Right atrium auricular region (tissue), 2 donors: Measurements from ENCODE around the gene PAX5. TPM values are rescaled to one million over a fixed set of nuclear protein-coding genes. Genes with fewer than 3 reads are reported as not detected.

ENCODE experiments used
- DNase-seq: peaks from one replicate; pipeline ENCODE4 v3.0.0-alpha.2; 2019; ENCODE audit warnings: low spot score
- H3K27ac ChIP-seq, 2 donors: fragments of 200-600 bp; sonication (generic); 1 replicate in 1 of 2; 2 replicates in 1 of 2; pipeline ENCODE4 v1.5.1; 2016 to 2019
- H3K27me3 ChIP-seq, 2 donors: fragments of 200-600 bp; sonication (generic); one replicate each; pipeline versions ENCODE4 v1.5.1 to v1.6.0; 2017 to 2019
- H3K36me3 ChIP-seq: fragments of 200-600 bp; sonication (generic); one replicate; pipeline ENCODE4 v1.5.1; 2016
- H3K4me1 ChIP-seq, 2 donors: fragments of 200-600 bp; sonication (generic); one replicate each; pipeline versions ENCODE4 v1.5.1 to v1.6.0; 2017 to 2019
- H3K4me3 ChIP-seq, 2 donors: fragments of 200-600 bp; sonication (generic); 1 replicate in 1 of 2; 2 replicates in 1 of 2; pipeline ENCODE4 v1.5.1; 2017 to 2019; ENCODE audit warnings: mild to moderate bottlenecking in 1 of 2, moderate library complexity in 1 of 2
- H3K9me3 ChIP-seq, 2 donors: fragments of 200-600 bp; sonication (generic); one replicate each; pipeline ENCODE4 v1.5.1; 2019
- CTCF ChIP-seq, 2 donors: fragments of 200-600 bp; sonication (generic); IDR thresholded peaks; one replicate each; pipeline ENCODE4 v1.5.1; 2019; ENCODE audit warnings: antibody characterized with exemption in 2 of 2
- total RNA-seq, 2 donors: library from RNA; depleted of rRNA; stranded (reverse); fragments of >200 nt; gene quantifications; one replicate each; pipeline ENCODE4 v1.1.0, GENCODE V29; 2016

Gene PAX5
- total RNA-seq, 2 donors from 2014 or later = 0.59 TPM; not detected in 1

- DNase-seq = no peak
- Histone ChIP-seq H3K27me3 (no peaks in the 10 kb centered on the region), H3K9me3 (no peaks in the 10 kb centered on the region)
Measured at GRCh38 chr9:36924757-36925432, 109.2 kb downstream of the PAX5 start.

GRCh38 chr9:36924071-36924470 is 110.0 kb downstream of the PAX5 start:
- H3K27ac ChIP-seq = no peak overlapping the region
- no peaks in the 10 kb centered on the region for H3K27me3 ChIP-seq
- no peaks in the 10 kb centered on the region for H3K4me1 ChIP-seq
- no peaks in the 10 kb centered on the region for H3K9me3 ChIP-seq
- H3K4me3 ChIP-seq = no peak overlapping the region
- DNase-seq = no peak
- H3K36me3 ChIP-seq = no peaks in the 10 kb centered on the region
- TF ChIP-seq CTCF (IDR thresholded peaks at IDR 0.05) = no peak

More at GRCh38 chr9:36924757-36925432, 109.2 kb downstream of the PAX5 start:
- no peaks in the 10 kb centered on the region for H3K4me1 ChIP-seq
- no peaks in the 10 kb centered on the region for H3K36me3 ChIP-seq
- TF ChIP-seq CTCF (IDR thresholded peaks at IDR 0.05) = no peak
- no peak overlapping the region for H3K27ac ChIP-seq
- H3K4me3 ChIP-seq = no peak overlapping the region

DNA sequence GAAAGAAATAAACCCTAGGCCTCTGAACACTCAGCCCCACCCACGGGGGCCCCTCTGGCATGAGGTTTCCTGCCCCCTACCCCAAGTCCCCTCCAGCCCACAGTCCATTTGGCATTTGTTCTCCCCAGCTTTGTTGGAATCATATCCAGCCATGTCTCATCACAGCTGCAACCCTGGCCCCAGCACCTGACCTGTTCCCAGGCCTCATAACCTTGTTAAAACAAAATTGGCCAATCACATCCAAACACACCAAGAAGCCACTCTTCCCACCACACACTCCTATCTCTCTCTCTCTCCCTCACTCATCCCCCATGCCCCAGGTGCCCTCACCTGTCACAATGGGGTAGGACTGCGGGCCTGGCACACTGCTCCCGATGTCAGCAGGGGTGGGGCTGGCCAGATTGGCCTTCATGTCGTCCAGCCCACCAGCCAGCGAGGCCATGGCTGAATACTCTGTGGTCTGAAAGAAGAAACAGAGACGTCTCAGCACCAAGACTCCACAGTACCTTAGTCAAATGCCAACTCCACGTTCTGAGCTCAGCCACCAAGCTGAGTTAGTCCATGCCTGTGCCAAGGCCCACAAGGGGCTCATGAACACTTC is 110.9 kb downstream of the PAX5 start:
- Histone ChIP-seq H3K27me3 (no peaks in the 10 kb centered on the region), H3K27ac (no peak overlapping the region), H3K9me3 (no peaks in the 10 kb centered on the region), H3K4me3 (no peak overlapping the region), H3K4me1 (no peaks in the 10 kb centered on the region), H3K36me3 (no peaks in the 10 kb centered on the region)
- no peak for TF ChIP-seq CTCF (IDR thresholded peaks at IDR 0.05)
- no peak for DNase-seq

- no peak for DNase-seq
- Histone ChIP-seq H3K36me3 (no peaks in the 10 kb centered on the region), H3K27me3 (no peaks in the 10 kb centered on the region), H3K9me3 (no peaks in the 10 kb centered on the region), H3K4me3 (no peak overlapping the region), H3K27ac (no peak overlapping the region), H3K4me1 (no peaks in the 10 kb centered on the region)
- no peak for TF ChIP-seq CTCF (IDR thresholded peaks at IDR 0.05)
Measured at GRCh38 chr9:36922548-36922947, 111.5 kb downstream of the PAX5 start.

GRCh38 chr9:36914212-36914577 is 119.9 kb downstream of the PAX5 start:
- Histone ChIP-seq H3K27me3 (no peaks in the 10 kb centered on the region), H3K27ac (no peak overlapping the region), H3K4me3 (no peak overlapping the region), H3K4me1 (no peaks in the 10 kb centered on the region), H3K36me3 (no peaks in the 10 kb centered on the region), H3K9me3 (peaks cover 0 to 11% of the 10 kb centered on the region in 2 donors)
- no peak for DNase-seq
- no peak for TF ChIP-seq CTCF (IDR thresholded peaks at IDR 0.05)
